NCI-H774 (cell line): ENCODE data around the gene L2HGDH.
"Not testable (repeated sequence)": the region's sequence is repeated elsewhere in the genome, so short reads cannot be mapped to it uniquely, and the experiment has no call there.

Experiments used
- DNase-seq: peaks from one replicate; lab custom pipeline; 2025; lab: John Stamatoyannopoulos, UW

The L2HGDH gene

GRCh38 chr14:50311972-50312733, at the start of gene L2HGDH, which contains the start of gene DMAC2L:
L2HGDH (minus strand) TSS chr14:50312229; CDS start chr14:50312150, 79 bp downstream.
DMAC2L (plus strand) TSS chr14:50312324; CDS start chr14:50321488, 9,164 bp downstream.
- peak; percentile 91 for DNase-seq

GRCh38 chr14:50360851-50361250, 48.8 kb upstream of the L2HGDH start:
- DNase-seq: no peak

- DNase-seq: no peak
Observed at GRCh38 chr14:50360093-50360492, 48.1 kb upstream of the L2HGDH start.

- no peak for DNase-seq
Observed at GRCh38 chr14:50359631-50360030, 47.6 kb upstream of the L2HGDH start.

GRCh38 chr14:50357753-50358395, 45.8 kb upstream of the L2HGDH start:
- no peak for DNase-seq

GRCh38 chr14:50357124-50357523, 45.1 kb upstream of the L2HGDH start:
- no peak for DNase-seq

- DNase-seq: not testable (repeated sequence)
Observed at GRCh38 chr14:50356283-50356682, 44.3 kb upstream of the L2HGDH start.

- DNase-seq: no peak
Observed at GRCh38 chr14:50355692-50356091, 43.7 kb upstream of the L2HGDH start.

GRCh38 chr14:50354527-50354926, 42.5 kb upstream of the L2HGDH start:
- no peak for DNase-seq

GRCh38 chr14:50353126-50353525, 41.1 kb upstream of the L2HGDH start:
- no peak for DNase-seq

GRCh38 chr14:50352584-50352983, 40.6 kb upstream of the L2HGDH start:
- DNase-seq: no peak

GRCh38 chr14:50350975-50351374, 38.9 kb upstream of the L2HGDH start:
- DNase-seq: no peak

- no peak for DNase-seq
Observed at GRCh38 chr14:50348933-50349332, 36.9 kb upstream of the L2HGDH start.

- no peak for DNase-seq
Observed at GRCh38 chr14:50347521-50347920, 35.5 kb upstream of the L2HGDH start.

- DNase-seq: no peak
Observed at GRCh38 chr14:50345846-50346422, 33.9 kb upstream of the L2HGDH start.

GRCh38 chr14:50344876-50345563, 33.0 kb upstream of the L2HGDH start:
- no peak for DNase-seq

GRCh38 chr14:50344116-50344775, 32.2 kb upstream of the L2HGDH start:
- no peak for DNase-seq

- no peak for DNase-seq
Observed at GRCh38 chr14:50343434-50343833, 31.4 kb upstream of the L2HGDH start.

GRCh38 chr14:50342221-50343078, 30.4 kb upstream of the L2HGDH start:
- no peak for DNase-seq

GRCh38 chr14:50340963-50341362, 28.9 kb upstream of the L2HGDH start:
- DNase-seq: no peak

GRCh38 chr14:50340045-50340444, 28.0 kb upstream of the L2HGDH start:
- no peak for DNase-seq
